Right lobe of liver (tissue), 6 donors: ENCODE data around the gene PPP4C. TPM values are rescaled to one million over a fixed set of nuclear protein-coding genes. Genes with fewer than 3 reads are reported as not detected.

ENCODE experiments used
- ATAC-seq, 4 donors: fragments of 200-7000 bp; cut with Tn5 transposase; one replicate each; pipeline ENCODE4 v1.9.1; 2020; ENCODE audit warnings: mild to moderate bottlenecking in 4 of 4, moderate library complexity in 4 of 4
- DNase-seq, 3 donors: peaks; one replicate each; pipeline ENCODE4 v3.0.0-alpha.2; 2020
- H3K27ac ChIP-seq, 3 donors: fragments of 200-600 bp; one replicate each; pipeline ENCODE4 v1.8.0; 2022
- H3K27me3 ChIP-seq, 2 donors: fragments of 200-600 bp; one replicate each; pipeline ENCODE4 v1.8.0; 2022
- H3K36me3 ChIP-seq, 4 donors: fragments of 200-600 bp; sonication (generic) in 1 of 4; one replicate each; pipeline versions ENCODE4 v1.5.1 to v1.8.0; 2017 to 2022; ENCODE audit warnings: control low read depth in 1 of 4
- H3K4me1 ChIP-seq, 4 donors: fragments of 200-600 bp; sonication (generic) in 1 of 4; one replicate each; pipeline versions ENCODE4 v1.5.1 to v1.8.0; 2017 to 2022; ENCODE audit warnings: control low read depth in 1 of 4
- H3K4me3 ChIP-seq, 3 donors: fragments of 200-600 bp; one replicate each; pipeline ENCODE4 v1.8.0; 2022
- H3K9me3 ChIP-seq, 4 donors: fragments of 200-600 bp; sonication (generic) in 1 of 4; one replicate each; pipeline versions ENCODE4 v1.5.1 to v1.8.0; 2017 to 2022; ENCODE audit warnings: control low read depth in 1 of 4
- CTCF ChIP-seq, 4 donors: fragments of 200-600 bp in 3 of 4; fragments of 450-650 bp in 1 of 4; IDR thresholded peaks; one replicate each; pipeline versions ENCODE4 v1.5.1 to v1.8.0; 2016 to 2022; ENCODE audit warnings: antibody characterized with exemption in 4 of 4, mild to moderate bottlenecking in 2 of 4
- POLR2A ChIP-seq: fragments of 450-650 bp; IDR thresholded peaks from one replicate; pipeline ENCODE4 v1.6.1; 2017; ENCODE audit warnings: antibody characterized with exemption, mild to moderate bottlenecking
- WGBS: methylation state at CpG from one replicate; pipeline ENCODE4 v1.1.6; 2018; ENCODE audit warnings: low coverage, low lambda C conversion rate; ENCODE audit not compliant: insufficient coverage; ENCODE audit errors: missing lambda C conversion rate; 5-methylcytosine and 5-hydroxymethylcytosine counted together
- intact Hi-C, 2 donors: fragments of 100-400 bp; cut with DNase I; formaldehyde crosslinking; loops; one replicate each; pipeline versions ENCODE4 v1.11.2 to v1.14.1; 2022
- total RNA-seq, 6 experiments: library from RNA; depleted of rRNA in 2 of 6; stranded (reverse); fragments of >200 nt in 2 of 6; fragmentation: NEBNext Ultra II Directional in 3 of 6; extraction: Animal tissue kit (Norgen Biotek cat#: 25700) in 3 of 6; gene quantifications; one replicate each; pipeline versions ENCODE4 v1.1.0 to v1.2.4, GENCODE V29; 2016 to 2023
- donor health status: DM: no; HTN: yes; CAD: no.
- donor health status: DM: no; HTN: no; CAD: no.
- donor health status: DM: no; HTN: no; CAD: no.
- donor health status: DM: no; HTN: yes; CAD: no.
- donor health status: DM: no; HTN: yes; CAD: no.

Gene PPP4C
- total RNA-seq, 6 experiments from 2014 or later, result 43.1 to 59.7 (median 47.0) TPM

DNA sequence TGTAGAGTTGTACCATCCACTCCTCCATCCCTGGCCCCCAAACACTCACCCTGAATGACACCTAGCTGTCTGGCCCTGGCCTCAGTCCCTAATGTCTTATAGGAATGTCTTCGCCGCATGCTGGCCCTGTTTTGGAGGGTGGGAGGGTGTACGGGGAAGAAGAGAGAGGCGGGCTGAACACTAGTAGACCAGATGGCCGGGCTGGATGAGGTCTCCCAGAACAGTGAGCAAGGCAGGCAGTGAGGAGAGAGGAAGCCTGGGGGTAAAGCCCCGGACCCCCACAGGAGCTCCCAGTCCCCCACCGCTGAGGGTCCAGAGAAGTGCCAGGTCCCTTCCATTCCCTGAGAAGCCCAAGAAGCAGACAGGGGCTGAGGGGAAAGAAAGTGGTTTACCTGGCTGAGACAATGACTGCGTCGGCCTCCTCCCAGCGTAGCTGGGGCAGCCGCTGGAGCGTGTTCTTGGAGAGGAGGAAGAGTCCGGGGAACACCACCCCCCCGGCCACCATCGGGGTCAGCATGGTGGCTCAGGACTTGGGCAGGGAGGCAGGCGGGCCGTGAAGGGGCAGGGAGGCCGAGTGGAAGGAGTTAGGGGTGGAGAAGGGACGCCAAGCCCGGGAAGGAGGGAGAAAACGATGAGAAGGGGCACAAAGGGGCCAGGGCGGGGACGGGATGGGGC is 45.6 kb upstream of the PPP4C start:
- Histone ChIP-seq H3K36me3 (no peaks in the 10 kb centered on the region), H3K9me3 (no peaks in the 10 kb centered on the region), H3K27me3 (no peaks in the 10 kb centered on the region), H3K27ac (no peak overlapping the region), H3K4me3 (no peak overlapping the region), H3K4me1 (no peaks in the 10 kb centered on the region)
- intact Hi-C loops, result no loop called here
- no peak for DNase-seq
- ATAC-seq, result no peak
- no peak for TF ChIP-seq POLR2A
- TF ChIP-seq CTCF (IDR thresholded peaks at IDR 0.05), result no peak
- 20% methylated on average over 19 of the region's 23 CpGs for WGBS

- H3K27me3 ChIP-seq, result no peaks in the 10 kb centered on the region
- H3K9me3 ChIP-seq, result no peaks in the 10 kb centered on the region
- no peaks in the 10 kb centered on the region for H3K36me3 ChIP-seq
- intact Hi-C loops, result no loop called here
- ATAC-seq (peak in 1 of 4 donors; percentile 13), DNase-seq (no peak)
- no peak within 1 kb of the TSS for H3K27ac ChIP-seq
- H3K4me1 ChIP-seq, result no peaks in the 10 kb centered on the region
- TF ChIP-seq CTCF (IDR thresholded peaks at IDR 0.05) (no peak), POLR2A (no peak)
- WGBS, result 3% methylated on average over 19 of the region's 27 CpGs
- H3K4me3 ChIP-seq, result no peak within 1 kb of the TSS
Observed at GRCh38 chr16:30030841-30031413, 44.9 kb upstream of the PPP4C start, which contains the start of gene TLCD3B. TLCD3B (minus strand) TSS chr16:30031271; CDS start chr16:30030527, 744 bp downstream.

DNA sequence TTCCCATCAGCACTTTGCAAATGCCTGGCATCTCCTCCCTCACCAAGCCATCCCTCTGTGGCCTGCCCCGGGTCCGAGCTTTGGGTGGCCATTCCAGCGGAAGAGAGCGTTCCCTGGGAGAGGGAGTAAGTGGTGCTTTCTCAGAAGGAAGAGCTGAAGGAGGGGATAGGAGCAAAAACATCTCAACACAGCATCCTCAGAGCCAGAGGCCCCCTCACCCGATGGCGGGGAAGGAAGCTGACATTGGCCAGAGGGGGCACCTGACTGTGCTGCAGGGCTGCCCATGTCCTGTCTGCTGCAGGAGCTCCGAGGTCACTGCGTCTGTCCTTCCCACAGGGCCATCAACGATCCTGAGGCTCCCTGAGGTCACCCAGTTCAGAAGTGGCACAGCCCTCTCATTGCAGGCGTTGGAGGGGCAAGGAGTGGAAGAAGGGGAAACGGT is 44.3 kb upstream of the PPP4C start:
- no peaks in the 10 kb centered on the region for H3K4me1 ChIP-seq
- no peak overlapping the region for H3K4me3 ChIP-seq
- no peak for DNase-seq
- no peaks in the 10 kb centered on the region for H3K27me3 ChIP-seq
- no peak for TF ChIP-seq CTCF (IDR thresholded peaks at IDR 0.05)
- no peak for TF ChIP-seq POLR2A
- ATAC-seq, result no peak
- WGBS, result 33% methylated on average over 3 of the region's 11 CpGs
- intact Hi-C loops, result no loop called here
- no peaks in the 10 kb centered on the region for H3K36me3 ChIP-seq
- no peaks in the 10 kb centered on the region for H3K9me3 ChIP-seq
- no peak overlapping the region for H3K27ac ChIP-seq

GRCh38 chr16:30032083-30032819 is 43.5 kb upstream of the PPP4C start:
- H3K4me3 ChIP-seq, result no peak overlapping the region
- no peaks in the 10 kb centered on the region for H3K4me1 ChIP-seq
- no peaks in the 10 kb centered on the region for H3K9me3 ChIP-seq
- intact Hi-C loops, result no loop called here
- H3K27me3 ChIP-seq, result no peaks in the 10 kb centered on the region
- WGBS, result 17% methylated on average over 10 of the region's 12 CpGs
- no peaks in the 10 kb centered on the region for H3K36me3 ChIP-seq
- TF ChIP-seq POLR2A (no peak), CTCF (IDR thresholded peaks at IDR 0.05) (peak; percentile 54 to 68 (median 64))
- H3K27ac ChIP-seq, result no peak overlapping the region
- DNase-seq (no peak), ATAC-seq (peak; percentile 28 to 67 (median 64))
